Measurements from ENCODE around the gene TBC1D2.

DNA sequence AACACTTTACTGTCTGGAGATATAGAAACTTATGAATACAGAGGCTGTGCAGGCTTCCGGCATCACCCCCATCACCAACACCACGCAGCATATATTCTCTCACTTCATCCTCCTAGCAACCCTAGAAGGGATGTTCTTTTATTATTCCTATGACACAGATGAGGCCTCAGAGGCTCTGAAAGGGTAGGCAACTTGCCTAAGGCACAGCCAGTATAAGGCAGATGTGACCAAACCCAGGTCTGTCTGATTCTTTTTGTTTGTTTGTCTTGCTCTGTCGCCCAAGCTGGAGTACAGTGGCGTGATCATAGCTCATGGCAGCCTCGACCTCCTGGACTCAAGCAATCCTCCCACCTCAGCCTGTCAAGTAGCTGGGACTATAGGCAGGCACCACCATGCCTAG, 40.2 kb downstream of the TBC1D2 start:
- TF ChIP-seq ZNF331 (CRISPR knock-in tag; IDR thresholded peaks at IDR 0.05) (no peak), EZH2 (conservative IDR thresholded peaks at IDR 0.05; ENCODE audit: low read depth, low read length) (no peak), GABPB1 (CRISPR knock-in tag; IDR thresholded peaks at IDR 0.05) (no peak), ZNF558 (CRISPR knock-in tag; IDR thresholded peaks at IDR 0.05; ENCODE audit: borderline replicate concordance) (no peak), RFX5 (IDR thresholded peaks at IDR 0.05; ENCODE audit: low read depth, low read length) (no peak), MED13 (CRISPR knock-in tag; IDR thresholded peaks at IDR 0.05) (no peak)
- TF ChIP-seq, protein P1, sequence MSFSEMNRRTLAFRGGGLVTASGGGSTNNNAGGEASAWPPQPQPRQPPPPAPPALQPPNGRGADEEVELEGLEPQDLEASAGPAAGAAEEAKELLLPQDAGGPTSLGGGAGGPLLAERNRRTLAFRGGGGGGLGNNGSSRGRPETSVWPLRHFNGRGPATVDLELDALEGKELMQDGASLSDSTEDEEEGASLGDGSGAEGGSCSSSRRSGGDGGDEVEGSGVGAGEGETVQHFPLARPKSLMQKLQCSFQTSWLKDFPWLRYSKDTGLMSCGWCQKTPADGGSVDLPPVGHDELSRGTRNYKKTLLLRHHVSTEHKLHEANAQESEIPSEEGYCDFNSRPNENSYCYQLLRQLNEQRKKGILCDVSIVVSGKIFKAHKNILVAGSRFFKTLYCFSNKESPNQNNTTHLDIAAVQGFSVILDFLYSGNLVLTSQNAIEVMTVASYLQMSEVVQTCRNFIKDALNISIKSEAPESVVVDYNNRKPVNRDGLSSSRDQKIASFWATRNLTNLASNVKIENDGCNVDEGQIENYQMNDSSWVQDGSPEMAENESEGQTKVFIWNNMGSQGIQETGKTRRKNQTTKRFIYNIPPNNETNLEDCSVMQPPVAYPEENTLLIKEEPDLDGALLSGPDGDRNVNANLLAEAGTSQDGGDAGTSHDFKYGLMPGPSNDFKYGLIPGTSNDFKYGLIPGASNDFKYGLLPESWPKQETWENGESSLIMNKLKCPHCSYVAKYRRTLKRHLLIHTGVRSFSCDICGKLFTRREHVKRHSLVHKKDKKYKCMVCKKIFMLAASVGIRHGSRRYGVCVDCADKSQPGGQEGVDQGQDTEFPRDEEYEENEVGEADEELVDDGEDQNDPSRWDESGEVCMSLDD (CRISPR knock-in tag; IDR thresholded peaks at IDR 0.05; ENCODE audit: borderline replicate concordance): no peak
- TF ChIP-seq, protein P2, sequence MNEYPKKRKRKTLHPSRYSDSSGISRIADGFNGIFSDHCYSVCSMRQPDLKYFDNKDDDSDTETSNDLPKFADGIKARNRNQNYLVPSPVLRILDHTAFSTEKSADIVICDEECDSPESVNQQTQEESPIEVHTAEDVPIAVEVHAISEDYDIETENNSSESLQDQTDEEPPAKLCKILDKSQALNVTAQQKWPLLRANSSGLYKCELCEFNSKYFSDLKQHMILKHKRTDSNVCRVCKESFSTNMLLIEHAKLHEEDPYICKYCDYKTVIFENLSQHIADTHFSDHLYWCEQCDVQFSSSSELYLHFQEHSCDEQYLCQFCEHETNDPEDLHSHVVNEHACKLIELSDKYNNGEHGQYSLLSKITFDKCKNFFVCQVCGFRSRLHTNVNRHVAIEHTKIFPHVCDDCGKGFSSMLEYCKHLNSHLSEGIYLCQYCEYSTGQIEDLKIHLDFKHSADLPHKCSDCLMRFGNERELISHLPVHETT (CRISPR knock-in tag; conservative IDR thresholded peaks at IDR 0.05): no peak
- TF ChIP-seq, protein P3, sequence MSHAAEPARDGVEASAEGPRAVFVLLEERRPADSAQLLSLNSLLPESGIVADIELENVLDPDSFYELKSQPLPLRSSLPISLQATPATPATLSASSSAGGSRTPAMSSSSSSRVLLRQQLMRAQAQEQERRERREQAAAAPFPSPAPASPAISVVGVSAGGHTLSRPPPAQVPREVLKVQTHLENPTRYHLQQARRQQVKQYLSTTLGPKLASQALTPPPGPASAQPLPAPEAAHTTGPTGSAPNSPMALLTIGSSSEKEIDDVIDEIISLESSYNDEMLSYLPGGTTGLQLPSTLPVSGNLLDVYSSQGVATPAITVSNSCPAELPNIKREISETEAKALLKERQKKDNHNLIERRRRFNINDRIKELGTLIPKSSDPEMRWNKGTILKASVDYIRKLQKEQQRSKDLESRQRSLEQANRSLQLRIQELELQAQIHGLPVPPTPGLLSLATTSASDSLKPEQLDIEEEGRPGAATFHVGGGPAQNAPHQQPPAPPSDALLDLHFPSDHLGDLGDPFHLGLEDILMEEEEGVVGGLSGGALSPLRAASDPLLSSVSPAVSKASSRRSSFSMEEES (CRISPR knock-in tag; IDR thresholded peaks at IDR 0.05): no peak

Measured in HepG2 (cell line).